ENCODE measurements around the gene PCSK2.
"Not testable (repeated sequence)": the region's sequence is repeated elsewhere in the genome, so short reads cannot be mapped to it uniquely, and the experiment has no call there.

The PCSK2 gene

GRCh38 chr20:17215167-17215566, 11.7 kb upstream of the PCSK2 start:
- Histone ChIP-seq H3K27ac (ENCODE audit: low read depth, low read length) (no peak overlapping the region), H3K9ac (ENCODE audit: low read length) (no peak overlapping the region), H3K9me3 (ENCODE audit: control insufficient read depth, insufficient read depth, low read depth, low read length) (no peaks in the 10 kb centered on the region), H3K27me3 (ENCODE audit: control insufficient read depth, insufficient read depth, low read length) (no peaks in the 10 kb centered on the region), H3K36me3 (ENCODE audit: control insufficient read depth, insufficient read depth, low read length) (no peaks in the 10 kb centered on the region), H3K4me1 (ENCODE audit: control insufficient read depth, insufficient read depth, low read length) (no peaks in the 10 kb centered on the region), H3K4me3 (ENCODE audit: low read depth, low read length) (no peak overlapping the region)

GRCh38 chr20:17219856-17220255, 7.0 kb upstream of the PCSK2 start:
- H3K4me1 ChIP-seq (ENCODE audit: control insufficient read depth, insufficient read depth, low read length); H3K27ac ChIP-seq (ENCODE audit: low read depth, low read length): not testable (repeated sequence)

GRCh38 chr20:17223553-17223952, 3.3 kb upstream of the PCSK2 start:
- Histone ChIP-seq H3K27me3 (ENCODE audit: control insufficient read depth, insufficient read depth, low read length) (peaks cover 48% of the 10 kb centered on the region), H3K9ac (ENCODE audit: low read length) (no peak overlapping the region), H3K4me1 (ENCODE audit: control insufficient read depth, insufficient read depth, low read length) (peaks cover 11% of the 10 kb centered on the region; the same call in 1 of the 2 replicates), H3K36me3 (ENCODE audit: control insufficient read depth, insufficient read depth, low read length) (no peaks in the 10 kb centered on the region), H3K27ac (ENCODE audit: low read depth, low read length) (no peak overlapping the region), H3K9me3 (ENCODE audit: control insufficient read depth, insufficient read depth, low read depth, low read length) (no peaks in the 10 kb centered on the region), H3K4me3 (ENCODE audit: low read depth, low read length) (no peak overlapping the region)

More at GRCh38 chr20:17219856-17220255, 7.0 kb upstream of the PCSK2 start:
- H3K36me3 ChIP-seq (ENCODE audit: control insufficient read depth, insufficient read depth, low read length); H3K9me3 ChIP-seq (ENCODE audit: control insufficient read depth, insufficient read depth, low read depth, low read length); H3K4me3 ChIP-seq (ENCODE audit: low read depth, low read length); H3K9ac ChIP-seq (ENCODE audit: low read length): not testable (repeated sequence)
- H3K27me3 ChIP-seq (ENCODE audit: control insufficient read depth, insufficient read depth, low read length): peaks cover 14% of the 10 kb centered on the region

- peaks cover 61% of the 10 kb centered on the region for H3K27me3 ChIP-seq (ENCODE audit: control insufficient read depth, insufficient read depth, low read length)
- H3K36me3 ChIP-seq (ENCODE audit: control insufficient read depth, insufficient read depth, low read length): no peaks in the 10 kb centered on the region
- H3K4me3 ChIP-seq (ENCODE audit: low read depth, low read length): peak overlapping the region; percentile 66
- H3K4me1 ChIP-seq (ENCODE audit: control insufficient read depth, insufficient read depth, low read length): peaks cover 19% of the 10 kb centered on the region
- H3K9ac ChIP-seq (ENCODE audit: low read length): peak overlapping the region; percentile 21
- no peak overlapping the region for H3K27ac ChIP-seq (ENCODE audit: low read depth, low read length)
- no peaks in the 10 kb centered on the region for H3K9me3 ChIP-seq (ENCODE audit: control insufficient read depth, insufficient read depth, low read depth, low read length)
Observed at GRCh38 chr20:17225851-17226409, 910 bp upstream of the PCSK2 start.

- Histone ChIP-seq H3K9ac (ENCODE audit: low read length) (no peak overlapping the region), H3K27me3 (ENCODE audit: control insufficient read depth, insufficient read depth, low read length) (peaks cover 61% of the 10 kb centered on the region), H3K4me1 (ENCODE audit: control insufficient read depth, insufficient read depth, low read length) (peaks cover 19% of the 10 kb centered on the region), H3K9me3 (ENCODE audit: control insufficient read depth, insufficient read depth, low read depth, low read length) (no peaks in the 10 kb centered on the region), H3K4me3 (ENCODE audit: low read depth, low read length) (peak overlapping the region; percentile 54), H3K27ac (ENCODE audit: low read depth, low read length) (no peak overlapping the region), H3K36me3 (ENCODE audit: control insufficient read depth, insufficient read depth, low read length) (no peaks in the 10 kb centered on the region)
Observed at GRCh38 chr20:17227219-17227575, 357 bp downstream of the PCSK2 start.

- Histone ChIP-seq H3K9me3 (ENCODE audit: control insufficient read depth, insufficient read depth, low read depth, low read length) (no peaks in the 10 kb centered on the region), H3K36me3 (ENCODE audit: control insufficient read depth, insufficient read depth, low read length) (no peaks in the 10 kb centered on the region), H3K4me3 (ENCODE audit: low read depth, low read length) (peak overlapping the region; percentile 54), H3K27ac (ENCODE audit: low read depth, low read length) (no peak overlapping the region), H3K4me1 (ENCODE audit: control insufficient read depth, insufficient read depth, low read length) (peaks cover 19% of the 10 kb centered on the region), H3K9ac (ENCODE audit: low read length) (no peak overlapping the region), H3K27me3 (ENCODE audit: control insufficient read depth, insufficient read depth, low read length) (peaks cover 61% of the 10 kb centered on the region)
Observed at GRCh38 chr20:17227669-17228623, 1.1 kb downstream of the PCSK2 start.

GRCh38 chr20:17228624-17229061, 1.8 kb downstream of the PCSK2 start:
- no peaks in the 10 kb centered on the region for H3K9me3 ChIP-seq (ENCODE audit: control insufficient read depth, insufficient read depth, low read depth, low read length)
- H3K4me3 ChIP-seq (ENCODE audit: low read depth, low read length): peak overlapping the region; percentile 54
- H3K27me3 ChIP-seq (ENCODE audit: control insufficient read depth, insufficient read depth, low read length): peaks cover 58% of the 10 kb centered on the region
- no peak overlapping the region for H3K27ac ChIP-seq (ENCODE audit: low read depth, low read length)
- peaks cover 19% of the 10 kb centered on the region for H3K4me1 ChIP-seq (ENCODE audit: control insufficient read depth, insufficient read depth, low read length)
- H3K9ac ChIP-seq (ENCODE audit: low read length): no peak overlapping the region
- no peaks in the 10 kb centered on the region for H3K36me3 ChIP-seq (ENCODE audit: control insufficient read depth, insufficient read depth, low read length)

- no peaks in the 10 kb centered on the region for H3K36me3 ChIP-seq (ENCODE audit: control insufficient read depth, insufficient read depth, low read length)
- peaks cover 19% of the 10 kb centered on the region for H3K4me1 ChIP-seq (ENCODE audit: control insufficient read depth, insufficient read depth, low read length)
- H3K4me3 ChIP-seq (ENCODE audit: low read depth, low read length): peak overlapping the region; percentile 54
- H3K27me3 ChIP-seq (ENCODE audit: control insufficient read depth, insufficient read depth, low read length): peaks cover 53% of the 10 kb centered on the region
- H3K9me3 ChIP-seq (ENCODE audit: control insufficient read depth, insufficient read depth, low read depth, low read length): no peaks in the 10 kb centered on the region
- H3K27ac ChIP-seq (ENCODE audit: low read depth, low read length): no peak overlapping the region
- H3K9ac ChIP-seq (ENCODE audit: low read length): no peak overlapping the region
Observed at GRCh38 chr20:17229256-17229655, 2.4 kb downstream of the PCSK2 start.

GRCh38 chr20:17233626-17234025, 6.8 kb downstream of the PCSK2 start:
- Histone ChIP-seq H3K27me3 (ENCODE audit: control insufficient read depth, insufficient read depth, low read length) (peaks cover 13% of the 10 kb centered on the region), H3K27ac (ENCODE audit: low read depth, low read length) (no peak overlapping the region), H3K9me3 (ENCODE audit: control insufficient read depth, insufficient read depth, low read depth, low read length) (no peaks in the 10 kb centered on the region), H3K9ac (ENCODE audit: low read length) (no peak overlapping the region), H3K36me3 (ENCODE audit: control insufficient read depth, insufficient read depth, low read length) (no peaks in the 10 kb centered on the region), H3K4me3 (ENCODE audit: low read depth, low read length) (no peak overlapping the region), H3K4me1 (ENCODE audit: control insufficient read depth, insufficient read depth, low read length) (peaks cover 8% of the 10 kb centered on the region)

GRCh38 chr20:17236766-17237165, 9.9 kb downstream of the PCSK2 start:
- Histone ChIP-seq H3K9ac (ENCODE audit: low read length) (no peak overlapping the region), H3K27me3 (ENCODE audit: control insufficient read depth, insufficient read depth, low read length) (0 out of 2 replicates have a peak, but pooled peaks cover 4% of the 10 kb centered on the region), H3K36me3 (ENCODE audit: control insufficient read depth, insufficient read depth, low read length) (no peaks in the 10 kb centered on the region), H3K9me3 (ENCODE audit: control insufficient read depth, insufficient read depth, low read depth, low read length) (no peaks in the 10 kb centered on the region), H3K4me3 (ENCODE audit: low read depth, low read length) (no peak overlapping the region), H3K4me1 (ENCODE audit: control insufficient read depth, insufficient read depth, low read length) (no peaks in the 10 kb centered on the region), H3K27ac (ENCODE audit: low read depth, low read length) (no peak overlapping the region)

- Histone ChIP-seq H3K27ac (ENCODE audit: low read depth, low read length) (no peak overlapping the region), H3K4me3 (ENCODE audit: low read depth, low read length) (no peak overlapping the region), H3K27me3 (ENCODE audit: control insufficient read depth, insufficient read depth, low read length) (no peaks in the 10 kb centered on the region), H3K9me3 (ENCODE audit: control insufficient read depth, insufficient read depth, low read depth, low read length) (no peaks in the 10 kb centered on the region), H3K9ac (ENCODE audit: low read length) (no peak overlapping the region), H3K36me3 (ENCODE audit: control insufficient read depth, insufficient read depth, low read length) (no peaks in the 10 kb centered on the region), H3K4me1 (ENCODE audit: control insufficient read depth, insufficient read depth, low read length) (0 out of 2 replicates have a peak, but pooled peaks cover 3% of the 10 kb centered on the region)
Observed at GRCh38 chr20:17248224-17248623, 21.4 kb downstream of the PCSK2 start.

All from HUES6 (cell line).